ENCODE data around the gene DBNDD2.

DBNDD2 gene

DNA sequence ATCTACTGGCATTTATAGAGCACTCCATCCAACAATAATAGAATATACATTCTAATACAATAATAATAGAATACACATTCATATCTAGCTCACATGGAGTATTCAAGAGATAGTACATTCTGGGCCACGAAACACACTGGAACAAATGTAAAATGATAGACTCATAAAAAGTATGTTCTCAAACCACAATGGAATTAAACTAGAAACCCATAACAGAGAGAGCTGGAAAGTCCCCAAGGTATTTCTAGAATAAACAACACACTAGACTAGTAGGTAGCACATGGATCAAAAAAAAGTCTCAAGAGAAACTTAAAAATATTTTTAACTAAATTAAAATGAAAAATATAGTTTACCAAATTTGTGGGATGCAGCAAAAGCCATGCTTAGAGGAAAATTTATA is 20.8 kb upstream of the DBNDD2 start:
- DNase-seq (ENCODE audit: low spot score): no peak

DNA sequence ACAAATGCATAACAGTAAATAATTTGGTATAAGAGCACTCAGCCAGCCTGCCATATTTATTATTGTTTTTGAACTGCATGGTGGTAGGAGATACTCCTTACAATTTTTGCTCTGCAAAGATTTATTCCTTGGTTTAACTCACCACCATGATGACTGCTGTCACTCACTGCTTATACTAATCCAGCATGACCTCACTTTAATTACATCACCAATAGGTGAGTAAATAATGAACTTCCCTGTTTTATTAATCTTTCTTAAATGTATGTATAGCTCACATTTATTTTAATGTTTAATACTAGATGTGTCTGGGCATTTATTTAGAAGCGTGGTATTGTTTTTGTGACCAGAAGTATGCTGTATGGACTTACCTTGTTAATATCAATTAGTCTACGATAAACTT is 17.2 kb upstream of the DBNDD2 start:
- no peak for DNase-seq (ENCODE audit: low spot score)

DNA sequence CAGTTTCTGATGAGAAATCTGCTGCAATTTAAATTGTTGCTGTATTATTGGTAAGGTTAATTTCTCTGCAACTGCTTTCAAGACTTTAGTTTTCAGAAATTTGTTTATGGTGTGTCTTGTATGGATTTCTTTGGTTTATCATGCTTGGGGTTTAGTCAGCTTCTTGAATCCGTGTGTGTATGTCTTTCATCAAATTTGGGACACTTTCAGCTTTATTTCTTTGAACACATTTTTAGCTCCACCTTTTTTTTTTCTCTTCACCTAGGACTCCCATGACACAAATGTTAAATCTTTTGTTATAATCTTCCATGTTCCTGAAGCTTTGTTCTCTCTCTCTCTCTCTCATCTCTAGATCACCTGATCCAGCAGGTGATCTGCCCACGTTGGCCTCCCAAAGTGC is 16.5 kb upstream of the DBNDD2 start:
- DNase-seq (ENCODE audit: low spot score): no peak

DNA sequence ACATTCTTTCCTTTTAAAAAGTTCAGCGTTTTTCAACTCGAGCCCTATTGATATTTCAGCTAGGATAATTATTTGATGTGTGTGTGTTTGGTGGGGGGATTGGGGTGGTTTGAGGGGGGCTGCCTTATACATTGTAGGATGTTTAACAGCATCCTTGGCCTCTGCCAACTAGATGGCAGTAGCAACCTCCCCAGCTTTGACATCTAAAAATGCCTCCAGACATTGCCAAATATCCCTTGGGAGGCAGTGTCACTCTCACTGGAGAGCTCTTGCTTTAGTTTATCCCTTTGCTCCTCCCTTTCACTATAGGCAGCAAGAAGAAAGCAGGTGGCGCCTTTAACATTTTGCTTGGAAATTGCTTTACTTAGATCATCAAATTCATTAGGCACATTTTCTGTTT is 15.4 kb upstream of the DBNDD2 start:
- DNase-seq (ENCODE audit: low spot score): no peak

DNA sequence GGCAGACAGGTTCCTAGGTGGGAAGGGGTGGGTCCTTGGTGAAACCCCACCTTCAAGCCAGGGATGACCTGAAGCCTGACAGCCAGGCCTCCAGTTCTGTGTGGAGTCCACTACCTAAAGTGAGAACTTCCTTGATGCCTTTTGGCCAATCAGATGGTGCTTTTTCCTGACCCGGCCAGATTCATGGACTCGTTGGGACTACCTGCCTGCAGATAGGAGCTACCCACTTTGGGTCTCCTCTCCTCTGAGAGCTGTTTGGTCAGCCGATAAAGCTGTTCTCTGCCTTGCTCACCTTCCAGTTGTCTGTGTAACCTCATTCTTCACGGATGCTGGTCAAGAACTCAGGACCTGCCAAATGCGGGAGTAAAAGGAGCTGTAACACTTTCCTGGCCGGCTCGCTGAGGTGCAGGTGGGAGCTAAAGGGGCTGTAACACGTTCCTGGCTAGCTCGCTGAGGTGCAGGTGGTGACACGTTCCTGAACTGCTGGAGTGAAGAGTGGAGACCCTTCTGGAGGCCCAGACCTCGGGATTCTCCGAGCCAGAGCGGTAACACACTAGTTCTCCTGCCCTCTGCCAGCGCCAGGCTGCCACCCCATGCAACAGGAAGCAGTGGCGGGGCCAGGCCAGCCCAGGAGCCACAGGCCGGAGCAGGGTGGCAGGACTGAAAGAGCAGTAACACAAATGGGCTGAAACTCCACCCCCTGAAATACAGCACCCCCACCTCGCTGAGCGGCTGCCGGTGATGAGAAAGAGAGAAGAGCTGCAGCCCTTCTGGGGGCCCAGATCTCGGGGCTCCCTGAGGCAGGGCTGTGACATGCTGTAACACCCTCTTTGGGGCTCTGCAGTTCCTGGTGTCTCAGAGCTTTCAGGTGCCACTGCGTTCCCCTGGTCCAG is 13.6 kb upstream of the DBNDD2 start:
- no peak for DNase-seq (ENCODE audit: low spot score)

DNA sequence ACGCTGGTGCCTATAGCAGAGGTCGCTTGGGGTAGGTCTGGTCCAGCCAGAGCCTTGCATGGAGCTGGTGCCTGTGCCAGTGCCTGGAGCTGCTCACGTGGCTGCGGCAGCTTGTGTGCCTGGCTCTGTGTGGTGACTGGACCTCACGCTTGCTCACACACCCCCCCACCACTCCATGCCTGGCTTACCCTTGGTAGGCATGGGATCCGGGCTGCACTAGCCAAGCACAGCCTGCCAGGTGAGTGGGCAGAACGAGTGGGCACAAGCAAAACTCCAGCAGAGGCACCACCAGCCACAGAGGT is 13.0 kb upstream of the DBNDD2 start:
- DNase-seq (ENCODE audit: low spot score): no peak

DNA sequence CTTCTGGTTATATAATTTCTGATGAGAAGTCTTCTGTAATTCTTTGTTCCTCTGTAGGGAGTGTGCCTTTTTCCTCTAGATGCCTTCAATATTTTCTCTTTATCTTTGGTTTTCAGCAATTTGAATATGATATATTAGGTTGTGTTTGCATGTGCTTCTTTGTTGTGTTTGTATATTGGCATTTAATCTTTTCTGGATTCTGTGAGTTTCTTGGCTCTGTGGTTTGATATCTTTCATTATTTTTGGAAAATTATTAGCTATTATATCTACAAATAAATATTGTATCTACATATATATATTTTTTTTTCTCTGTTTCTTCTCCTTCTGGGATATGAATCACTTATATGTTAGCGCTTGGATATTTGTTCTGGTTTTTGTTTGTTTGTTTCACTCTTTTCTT is 9.1 kb upstream of the DBNDD2 start:
- no peak for DNase-seq (ENCODE audit: low spot score)

DNA sequence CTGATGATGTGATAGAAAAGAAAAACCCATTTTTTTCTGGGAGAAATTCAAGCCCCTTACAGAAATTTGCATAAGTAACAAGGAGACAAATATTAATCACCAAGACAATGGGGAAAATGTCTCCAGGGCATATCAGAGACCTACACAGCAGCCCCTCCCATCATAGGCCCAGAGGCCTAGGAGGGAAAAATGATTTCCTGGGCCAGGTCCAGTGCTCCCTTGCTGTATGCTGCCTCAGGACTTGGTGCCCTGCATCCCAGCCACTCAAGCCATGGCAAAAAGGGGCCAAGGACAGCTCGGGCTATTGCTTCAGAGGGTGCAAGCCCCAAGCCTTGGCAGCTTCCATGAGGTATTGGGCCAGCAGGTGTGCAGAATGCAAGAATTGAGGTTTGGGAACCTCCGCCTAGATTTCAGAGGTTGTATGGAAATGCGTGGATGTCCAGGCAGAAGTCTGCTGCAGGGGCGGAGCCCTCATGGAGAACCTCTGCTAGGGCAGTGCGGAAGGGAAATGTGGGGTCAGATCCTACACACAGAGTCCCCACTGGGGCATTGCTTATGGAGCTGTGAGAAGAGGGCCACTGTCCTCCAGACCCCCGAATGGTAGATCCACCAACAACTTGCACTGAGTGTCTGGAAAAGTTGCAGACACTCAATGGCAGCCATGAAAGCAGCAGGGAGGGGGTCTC is 7.6 kb upstream of the DBNDD2 start:
- no peak for DNase-seq (ENCODE audit: low spot score)

DNA sequence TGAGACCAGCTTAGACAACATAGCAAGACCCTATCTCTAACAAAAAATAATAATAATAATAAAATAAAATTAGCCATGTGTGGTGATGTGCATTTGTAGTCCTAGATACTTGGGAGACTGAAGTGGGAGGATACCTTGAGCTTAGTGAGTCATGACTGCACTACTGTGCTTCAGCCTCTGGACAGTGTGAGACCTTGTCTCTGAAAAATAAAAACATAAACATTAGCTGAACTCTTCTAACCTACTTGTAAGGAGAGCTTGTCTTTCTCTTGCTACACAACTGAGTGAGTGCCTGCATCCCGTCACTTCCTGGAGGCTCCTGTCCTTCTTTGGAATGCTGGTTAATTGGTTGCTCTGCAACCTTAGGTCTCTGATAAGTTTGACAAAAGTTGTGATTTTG is 5.1 kb upstream of the DBNDD2 start:
- DNase-seq (ENCODE audit: low spot score): no peak

DNA sequence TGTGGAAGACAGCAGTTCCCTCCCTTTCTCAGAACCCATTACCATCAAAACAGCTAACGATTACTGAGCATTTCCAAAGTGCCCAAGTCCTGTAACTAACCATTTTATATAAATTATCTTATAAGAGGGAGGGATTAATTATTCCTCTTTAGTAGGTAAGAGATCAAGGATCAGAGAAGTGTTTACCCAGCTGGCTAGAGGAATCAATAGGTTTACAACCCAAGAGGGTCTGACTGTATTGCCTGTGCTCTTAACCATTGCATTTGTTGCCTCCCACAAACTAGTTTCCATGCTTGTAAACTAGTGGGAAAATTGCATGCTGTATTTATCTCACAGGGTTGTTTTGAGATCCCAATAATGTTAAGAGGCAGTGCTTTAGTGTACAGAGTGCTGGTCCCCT is 3.7 kb upstream of the DBNDD2 start:
- no peak for DNase-seq (ENCODE audit: low spot score)

DNA sequence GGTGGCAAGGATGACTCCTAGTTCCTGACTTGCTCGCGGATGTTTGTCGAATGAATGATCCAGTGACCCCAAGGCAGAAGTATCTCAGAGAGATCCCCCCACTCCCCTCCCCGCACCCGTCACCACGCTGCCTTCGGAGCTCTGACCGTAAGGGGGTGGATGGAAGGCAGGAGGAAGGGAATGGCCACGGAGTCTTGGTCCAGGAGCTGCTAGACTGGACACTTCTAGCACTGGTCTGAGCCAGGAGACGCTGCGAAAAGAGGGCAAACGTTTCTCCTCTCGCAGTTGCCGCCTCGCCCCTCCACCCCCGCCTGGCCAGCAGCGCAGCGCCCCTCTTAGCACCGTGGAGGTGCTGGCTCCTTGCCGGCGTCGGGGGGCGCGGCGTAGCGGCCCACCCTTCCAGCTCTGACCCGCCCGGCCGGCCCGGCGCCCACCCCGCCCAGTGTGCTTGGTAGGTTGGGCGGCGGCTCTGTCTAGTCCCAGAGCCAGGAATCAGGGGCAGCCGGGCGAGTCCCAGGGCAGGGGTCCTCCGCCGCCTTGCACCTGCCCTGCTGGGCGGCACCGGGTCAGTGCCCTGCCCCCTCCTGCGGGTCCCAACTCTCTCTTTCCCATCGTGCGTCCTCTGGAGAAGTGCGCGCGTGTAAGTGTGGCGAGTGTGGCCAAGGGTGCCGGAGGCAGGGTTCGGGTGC is 2.4 kb upstream of the DBNDD2 start:
- DNase-seq (ENCODE audit: low spot score): peak; percentile 58

DNA sequence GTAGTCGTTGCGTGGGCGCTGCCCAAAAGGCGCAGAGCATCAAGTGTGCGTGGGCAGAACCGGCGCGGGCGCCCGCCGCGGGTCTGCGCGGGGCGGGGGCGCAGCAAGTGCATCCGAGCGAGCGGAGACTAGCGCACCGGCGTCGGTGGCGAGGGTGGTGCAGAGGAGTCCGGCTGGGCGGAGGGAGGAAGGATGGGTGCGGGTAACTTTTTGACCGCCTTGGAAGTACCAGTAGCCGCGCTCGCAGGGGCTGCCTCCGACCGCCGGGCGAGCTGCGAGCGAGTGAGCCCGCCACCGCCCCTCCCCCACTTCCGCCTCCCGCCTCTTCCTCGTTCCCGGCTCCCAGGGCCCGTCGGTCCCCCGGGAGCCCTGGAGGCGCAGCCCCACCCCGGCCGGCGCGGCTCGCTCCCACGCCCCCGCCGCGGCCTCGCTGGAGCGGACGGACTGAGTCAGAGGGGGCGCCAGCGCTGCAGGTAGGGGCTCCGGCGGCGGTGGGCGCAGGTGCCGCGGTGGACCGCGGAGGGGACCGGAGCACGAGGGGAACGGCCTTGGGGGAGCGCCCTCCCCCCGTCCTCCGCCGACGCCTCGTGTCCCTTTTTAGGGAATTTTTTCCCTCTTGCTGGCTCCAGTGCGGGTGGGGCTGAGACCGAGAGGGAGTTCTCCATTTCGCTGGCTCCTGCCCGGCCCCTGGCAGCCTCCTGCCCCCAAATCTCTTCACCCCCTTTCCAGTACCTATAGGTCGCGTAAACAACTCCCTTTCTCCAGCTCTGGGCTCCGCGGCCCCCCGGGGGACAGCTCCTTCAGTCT is 1.6 kb upstream of the DBNDD2 start:
- DNase-seq (ENCODE audit: low spot score): peak; percentile 65

DNA sequence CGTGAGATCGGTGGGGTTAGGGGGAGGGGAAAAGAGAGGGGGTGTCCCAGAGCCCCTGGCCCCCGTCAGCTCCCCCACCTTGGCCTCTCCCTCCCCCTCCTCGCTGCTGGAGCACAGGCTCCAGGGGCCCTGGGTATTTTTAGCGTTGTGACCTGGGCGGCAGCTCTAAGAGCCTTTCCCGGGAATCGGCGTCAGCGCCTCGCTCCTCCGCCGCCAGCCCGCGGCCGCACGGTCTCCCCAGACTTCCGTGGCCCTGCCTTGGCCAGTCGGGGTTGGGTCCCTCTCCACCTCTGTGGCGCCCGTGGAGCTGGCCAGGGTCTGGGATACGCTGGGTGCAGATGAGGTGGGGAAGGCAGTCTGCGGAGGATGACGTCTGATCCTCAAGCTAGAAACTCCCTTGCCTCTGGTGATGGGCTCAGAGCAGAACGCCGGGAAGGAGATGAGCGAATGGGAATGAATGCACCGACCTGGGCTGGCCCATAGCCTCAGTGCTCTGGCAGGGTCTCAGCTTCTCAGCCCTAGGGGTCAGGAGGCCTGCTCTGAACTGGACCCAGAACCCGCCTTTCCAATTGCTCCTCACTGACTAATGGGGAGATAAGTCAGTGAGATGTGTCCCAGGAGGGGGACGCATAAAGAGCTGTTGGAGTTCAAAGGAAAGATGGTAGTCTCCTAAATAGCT is 883 bp upstream of the DBNDD2 start:
- peak; percentile 55 for DNase-seq (ENCODE audit: low spot score)

DNA sequence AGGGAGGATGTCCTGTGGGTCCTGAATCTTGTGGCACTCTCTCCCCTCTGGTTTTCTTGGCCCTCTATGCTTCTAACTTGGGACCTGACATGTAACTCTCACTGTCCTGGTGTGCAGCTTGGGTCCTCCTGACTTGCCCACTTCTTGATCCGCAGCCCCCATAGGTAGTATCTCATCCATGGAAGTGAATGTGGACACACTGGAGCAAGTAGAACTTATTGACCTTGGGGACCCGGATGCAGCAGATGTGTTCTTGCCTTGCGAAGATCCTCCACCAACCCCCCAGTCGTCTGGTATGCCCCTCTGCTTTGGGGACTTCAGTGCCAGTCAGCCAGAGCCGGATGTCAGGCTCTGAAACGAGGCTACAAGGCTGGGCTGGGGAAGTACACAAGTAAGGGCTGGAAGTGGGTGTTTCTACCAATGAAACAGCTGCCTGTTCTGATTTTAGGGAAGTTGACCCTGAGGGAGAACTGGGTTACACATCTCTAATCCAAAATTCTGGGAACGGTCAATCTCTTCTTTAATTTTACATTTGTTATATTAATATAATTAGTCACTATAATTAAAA is 641 bp downstream of the DBNDD2 start:
- DNase-seq (ENCODE audit: low spot score): no peak

DNA sequence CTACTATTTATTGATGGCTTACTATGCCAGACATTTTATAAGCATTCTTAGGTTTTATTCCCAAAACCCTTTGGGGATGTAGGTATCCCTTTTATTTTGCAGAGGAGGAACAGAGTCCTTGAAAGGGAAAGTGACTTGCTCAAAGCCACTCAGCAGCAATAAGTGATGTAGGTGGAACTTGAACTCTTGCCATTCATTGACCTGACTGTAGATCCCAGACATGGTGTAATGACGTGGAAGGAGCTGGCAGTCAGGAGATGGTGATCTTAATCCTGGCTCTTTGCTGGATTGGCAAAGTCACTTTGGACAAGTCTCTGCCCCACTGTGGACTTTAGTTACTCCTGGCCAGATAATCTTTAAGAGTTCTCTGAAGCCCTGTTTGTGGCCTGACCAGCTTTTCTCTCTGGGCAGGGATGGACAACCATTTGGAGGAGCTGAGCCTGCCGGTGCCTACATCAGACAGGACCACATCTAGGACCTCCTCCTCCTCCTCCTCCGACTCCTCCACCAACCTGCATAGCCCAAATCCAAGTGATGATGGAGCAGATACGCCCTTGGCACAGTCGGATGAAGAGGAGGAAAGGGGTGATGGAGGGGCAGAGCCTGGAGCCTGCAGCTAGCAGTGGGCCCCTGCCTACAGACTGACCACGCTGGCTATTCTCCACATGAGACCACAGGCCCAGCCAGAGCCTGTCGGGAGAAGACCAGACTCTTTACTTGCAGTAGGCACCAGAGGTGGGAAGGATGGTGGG is 1.6 kb downstream of the DBNDD2 start:
- no peak for DNase-seq (ENCODE audit: low spot score)

DNA sequence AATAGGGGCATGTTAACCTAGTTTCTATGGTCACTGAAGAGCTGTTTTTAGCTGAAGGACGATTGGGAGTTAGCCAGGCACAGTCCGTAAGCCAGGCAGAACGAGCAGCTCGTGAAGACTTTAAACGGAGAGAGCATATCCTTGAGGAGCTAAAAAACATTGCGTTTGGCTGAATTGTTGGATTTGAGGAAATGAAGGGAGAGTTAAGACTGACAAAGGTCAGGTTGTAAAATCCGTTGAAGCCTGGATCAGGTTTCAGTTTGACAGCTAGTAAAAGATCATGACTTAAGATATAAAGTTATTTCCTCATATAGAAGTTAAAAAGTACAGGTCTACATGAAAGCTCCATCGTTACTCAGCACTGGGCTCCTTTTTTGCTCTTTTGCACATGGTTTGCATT is 2.8 kb downstream of the DBNDD2 start:
- DNase-seq (ENCODE audit: low spot score): no peak

DNA sequence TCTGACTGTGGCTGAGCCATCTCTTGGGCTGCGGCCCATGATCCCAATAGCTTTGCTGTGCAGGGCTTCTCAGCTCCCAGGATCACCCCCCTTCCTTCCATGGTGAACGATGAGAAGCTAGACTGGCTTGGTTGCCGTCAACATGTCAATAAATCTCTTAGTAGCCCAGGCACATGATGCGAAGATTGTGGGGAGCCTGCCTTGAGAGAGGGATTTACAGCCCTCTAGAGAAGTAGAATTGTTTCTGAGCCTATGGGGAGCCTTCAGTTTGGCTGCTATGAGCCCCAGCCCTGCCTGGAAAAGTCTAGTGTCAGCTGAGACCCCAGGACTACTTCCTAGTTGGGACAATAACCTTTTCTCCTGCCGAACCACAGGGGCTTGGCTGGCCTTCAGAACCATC is 4.6 kb downstream of the DBNDD2 start:
- DNase-seq (ENCODE audit: low spot score): no peak

DNA sequence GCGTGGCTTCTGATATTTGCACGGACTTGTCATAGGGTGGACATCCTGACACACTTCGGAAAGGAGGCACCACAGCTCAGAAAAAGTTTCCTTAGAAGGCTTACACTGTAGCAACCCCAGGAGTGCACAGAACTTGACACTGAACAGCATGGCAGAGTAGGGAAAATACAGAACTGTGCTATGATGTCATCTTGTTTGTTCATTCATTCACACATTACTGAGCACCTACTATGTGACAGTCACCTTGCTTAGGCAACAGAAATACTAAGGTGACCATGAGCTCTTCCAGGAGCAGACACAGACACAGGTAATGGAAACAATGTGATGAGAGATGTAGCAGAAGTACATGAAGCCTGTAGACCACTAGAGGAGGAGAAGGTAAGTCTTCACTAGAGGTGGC is 5.4 kb downstream of the DBNDD2 start:
- no peak for DNase-seq (ENCODE audit: low spot score)

DNA sequence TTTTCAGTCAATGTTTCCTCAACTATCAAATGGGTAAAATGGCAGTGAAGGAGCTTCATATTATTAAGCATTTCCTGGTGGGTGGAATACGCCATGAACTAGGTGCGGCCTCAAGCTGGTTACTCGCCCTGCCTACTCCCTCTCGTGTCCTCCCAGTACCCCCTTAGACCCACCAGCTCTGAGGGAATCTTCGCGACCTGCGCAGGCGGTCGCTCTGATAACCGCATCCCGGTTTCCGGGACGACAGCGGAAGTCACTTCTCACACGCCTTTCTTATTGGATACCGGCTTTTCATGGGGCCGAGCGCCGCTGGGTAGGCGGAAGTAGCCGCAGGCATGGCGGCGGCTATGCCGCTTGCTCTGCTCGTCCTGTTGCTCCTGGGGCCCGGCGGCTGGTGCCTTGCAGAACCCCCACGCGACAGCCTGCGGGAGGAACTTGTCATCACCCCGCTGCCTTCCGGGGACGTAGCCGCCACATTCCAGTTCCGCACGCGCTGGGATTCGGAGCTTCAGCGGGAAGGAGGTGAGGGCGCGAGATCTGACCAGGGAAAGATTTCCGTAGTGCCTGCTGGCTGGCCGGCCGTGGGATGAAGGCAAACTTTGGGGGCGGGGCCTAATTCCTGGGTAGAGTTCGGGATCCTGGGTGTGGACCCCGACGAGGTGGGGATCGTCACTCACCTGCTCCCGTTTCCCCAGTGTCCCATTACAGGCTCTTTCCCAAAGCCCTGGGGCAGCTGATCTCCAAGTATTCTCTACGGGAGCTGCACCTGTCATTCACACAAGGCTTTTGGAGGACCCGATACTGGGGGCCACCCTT is 7.9 kb downstream of the DBNDD2 start, which contains the start of gene PIGT:
Gene PIGT (plus strand): TSS at position 320 of the 816 bp plus-strand sequence. CDS start 16 bp downstream, at position 336.
- DNase-seq (ENCODE audit: low spot score): peak; percentile 89

DNA sequence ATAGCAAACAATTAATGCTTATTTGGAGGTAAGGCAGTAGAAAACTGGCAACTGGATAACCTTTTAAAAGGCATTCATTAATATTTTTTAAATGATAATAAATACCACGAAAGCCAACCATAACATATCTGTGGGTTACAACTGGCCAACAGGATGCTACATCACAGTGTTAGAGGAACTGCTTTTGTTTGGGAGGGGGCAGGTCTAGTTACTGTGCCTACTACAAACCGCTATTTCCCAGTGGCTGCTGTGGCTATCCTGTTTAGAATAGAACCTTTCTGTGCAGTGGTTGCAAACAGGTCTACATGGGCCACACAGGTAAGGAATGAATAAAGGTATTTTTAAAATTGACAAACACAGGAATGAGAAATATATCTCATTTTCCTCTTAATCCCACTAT is 8.8 kb downstream of the DBNDD2 start:
- DNase-seq (ENCODE audit: low spot score): no peak

Data from AG20443 (cell line).